Islet of Langerhans (tissue), 1 donor: ENCODE data around the gene ACP3.

ENCODE experiments used
- FAIRE-seq: peaks from one replicate; lab custom pipeline; 2011; peaks lifted over from hg19 to GRCh38; lab: Jason Lieb, UNC

ACP3 gene

GRCh38 chr3:132406587-132406986, 89.4 kb downstream of the ACP3 start:
- FAIRE-seq, result no peak

DNA sequence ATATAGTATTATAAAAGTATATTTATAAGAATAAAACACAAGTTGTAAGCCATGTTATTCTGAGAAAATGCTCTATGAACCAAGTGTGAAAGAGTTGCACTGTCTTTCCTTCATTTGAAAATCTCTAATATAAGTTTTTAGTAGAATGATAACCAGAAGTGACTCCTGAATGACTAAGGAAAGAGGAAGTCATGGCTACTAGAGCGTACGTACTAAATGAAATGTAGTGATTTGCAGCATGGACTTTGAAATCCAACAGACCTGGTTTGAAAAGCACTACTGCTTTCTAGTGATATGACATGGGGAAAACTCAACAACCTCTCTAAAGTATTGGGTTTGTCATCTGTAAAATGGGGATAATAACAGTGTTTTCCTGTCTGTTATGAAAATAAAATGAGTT, 89.8 kb downstream of the ACP3 start:
- FAIRE-seq, result no peak
